GM23248 (cell line): ENCODE measurements around the gene HYDIN.

Source experiments
- EZH2 ChIP-seq: fragments of 200-600 bp; sonication (generic); IDR thresholded peaks from 2 replicates; pipeline ENCODE4 v1.6.1; 2018; ENCODE audit warnings: antibody characterized with exemption, mild to moderate bottlenecking; ENCODE audit not compliant: insufficient read depth, poor library complexity, severe bottlenecking
- EZH2phosphoT487 ChIP-seq: fragments of 200-600 bp; sonication (generic); IDR thresholded peaks from 2 replicates; pipeline ENCODE4 v1.6.1; 2018; ENCODE audit warnings: antibody characterized with exemption, moderate library complexity, mild to moderate bottlenecking, low read depth; ENCODE audit not compliant: insufficient read depth

- no peak for TF ChIP-seq EZH2
- no peak for TF ChIP-seq EZH2phosphoT487
These were observed 436.5 kb downstream of the HYDIN start for GRCh38 chr16:70793851-70794502.
